Tracheal epithelial cell (primary cell): Measurements from ENCODE around the gene LDLRAP1. TPM values are rescaled to one million over a fixed set of nuclear protein-coding genes. Genes with fewer than 3 reads are reported as not detected.

Source experiments
- total RNA-seq: library from RNA; depleted of rRNA; stranded (reverse); fragments of >200 nt; gene quantifications from 2 replicates; pipeline ENCODE4 v1.2.1, GENCODE V29; 2014

The LDLRAP1 gene, protein sequence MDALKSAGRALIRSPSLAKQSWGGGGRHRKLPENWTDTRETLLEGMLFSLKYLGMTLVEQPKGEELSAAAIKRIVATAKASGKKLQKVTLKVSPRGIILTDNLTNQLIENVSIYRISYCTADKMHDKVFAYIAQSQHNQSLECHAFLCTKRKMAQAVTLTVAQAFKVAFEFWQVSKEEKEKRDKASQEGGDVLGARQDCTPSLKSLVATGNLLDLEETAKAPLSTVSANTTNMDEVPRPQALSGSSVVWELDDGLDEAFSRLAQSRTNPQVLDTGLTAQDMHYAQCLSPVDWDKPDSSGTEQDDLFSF
- total RNA-seq: 8.9 and 30.7 TPM in 2 replicates

DNA sequence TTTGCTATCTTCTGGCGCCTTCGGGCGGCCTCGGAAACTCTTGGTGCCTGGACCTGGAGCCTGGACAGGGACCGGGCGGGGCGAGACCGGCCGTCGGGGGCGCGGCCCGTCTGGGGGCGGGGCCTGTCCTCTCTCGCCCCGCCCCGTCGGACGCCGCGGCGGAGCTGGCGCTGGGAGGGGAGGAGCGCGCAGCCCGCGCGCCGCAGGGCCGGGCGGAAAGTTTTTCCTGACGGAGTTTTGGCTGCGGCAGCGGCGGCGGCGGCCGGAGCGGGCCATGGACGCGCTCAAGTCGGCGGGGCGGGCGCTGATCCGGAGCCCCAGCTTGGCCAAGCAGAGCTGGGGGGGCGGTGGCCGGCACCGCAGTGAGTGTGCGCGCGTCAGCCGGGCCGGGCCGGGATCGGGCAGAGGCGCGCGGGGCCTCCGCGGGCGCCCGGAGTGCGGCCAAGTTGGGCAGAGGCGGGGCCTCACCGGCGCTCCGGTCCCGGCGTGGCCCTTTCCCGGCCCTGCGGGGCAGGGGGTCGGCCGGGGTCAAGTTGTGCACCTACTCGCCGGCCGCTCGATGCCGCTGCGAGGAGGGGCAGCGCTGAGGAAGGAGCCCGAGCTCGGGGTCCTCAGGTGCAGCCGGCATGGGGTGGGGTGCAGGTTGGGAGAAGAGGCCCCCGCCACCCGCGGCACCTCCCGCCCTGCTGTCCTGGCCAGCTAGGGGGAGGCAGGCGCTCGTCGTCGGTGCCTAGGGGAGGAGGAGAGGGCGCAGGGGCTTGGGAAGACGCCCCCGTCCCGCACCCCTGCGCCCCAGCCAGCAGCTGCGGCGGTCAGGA is at the start of gene LDLRAP1:
Gene LDLRAP1, plus strand, starts transcription at position 182 of the 818 bp plus-strand sequence. Its CDS starts 93 bp downstream, at position 275.

DNA sequence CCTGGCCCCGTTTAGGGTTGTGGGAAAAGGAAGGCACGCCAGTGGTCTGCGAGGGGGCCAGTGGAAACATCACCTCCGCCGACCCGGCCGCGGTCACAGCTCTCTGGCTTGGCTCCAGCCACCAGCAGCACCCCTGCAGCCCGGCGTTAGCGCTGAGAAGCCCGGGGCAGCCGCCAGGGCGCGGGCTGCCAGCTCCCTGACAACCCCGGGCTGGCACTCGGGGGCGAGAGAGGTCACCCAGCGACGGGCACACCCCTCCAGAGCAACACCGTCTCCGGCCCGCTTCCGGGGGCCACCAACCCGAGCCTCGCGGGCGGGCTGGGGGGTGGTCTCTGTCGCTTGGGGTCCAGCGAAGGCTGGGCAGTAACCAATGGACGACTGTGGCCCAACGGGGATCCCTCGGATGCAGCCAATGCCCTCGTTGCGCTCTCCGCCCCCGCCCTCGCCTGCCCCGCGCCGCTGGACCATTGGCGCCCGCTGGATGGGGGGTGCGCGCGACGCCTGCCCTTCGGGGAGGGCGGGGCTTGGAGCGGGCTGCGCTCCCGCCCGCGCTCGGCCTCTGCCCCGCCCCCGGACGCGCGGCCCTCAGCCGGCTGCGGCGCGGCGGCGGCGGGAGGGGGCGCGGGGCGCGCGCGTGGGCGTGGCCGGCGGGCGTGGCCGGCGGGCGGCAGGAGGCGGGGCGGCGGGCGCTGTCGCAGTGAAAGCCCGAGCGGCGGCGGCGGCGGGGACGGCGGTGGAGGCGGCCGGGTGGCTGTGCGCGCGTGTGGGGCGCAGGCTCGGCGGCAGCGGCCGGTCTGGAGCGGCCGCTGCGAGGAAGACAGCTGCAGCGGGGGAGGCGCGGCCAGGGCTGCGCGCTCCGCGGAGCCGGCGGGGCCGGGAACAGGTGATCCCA is 72.9 kb downstream of the LDLRAP1 start, which contains the start of gene MAN1C1:
Gene MAN1C1, plus strand, starts transcription at position 697 of the 892 bp plus-strand sequence. CDS start 1,007 bp downstream, outside the sequence.

Other genes with a start within 250 kb of the LDLRAP1 start
- 78.0 and 95.2 TPM in 2 replicates for gene TMEM50A, start 205.3 kb upstream of the LDLRAP1 start, total RNA-seq
- gene RHCE, start 122.8 kb upstream of the LDLRAP1 start, total RNA-seq: 0.48 and 3.6 TPM in 2 replicates
- 16.4 and 16.6 TPM in 2 replicates for gene MACO1, start 112.7 kb upstream of the LDLRAP1 start, total RNA-seq
- gene MAN1C1, start 73.2 kb downstream of the LDLRAP1 start, total RNA-seq: under 0.01 and 0.64 TPM in 2 replicates